Putamen (tissue), 1 donor: ENCODE measurements around the gene SHC3.
"Not testable (repeated sequence)": the region's sequence is repeated elsewhere in the genome, so short reads cannot be mapped to it uniquely, and the experiment has no call there.

Experiments used
- DNase-seq: peaks from one replicate; pipeline ENCODE4 v3.0.0-alpha.2; 2016; ENCODE audit warnings: low spot score

Gene SHC3, protein sequence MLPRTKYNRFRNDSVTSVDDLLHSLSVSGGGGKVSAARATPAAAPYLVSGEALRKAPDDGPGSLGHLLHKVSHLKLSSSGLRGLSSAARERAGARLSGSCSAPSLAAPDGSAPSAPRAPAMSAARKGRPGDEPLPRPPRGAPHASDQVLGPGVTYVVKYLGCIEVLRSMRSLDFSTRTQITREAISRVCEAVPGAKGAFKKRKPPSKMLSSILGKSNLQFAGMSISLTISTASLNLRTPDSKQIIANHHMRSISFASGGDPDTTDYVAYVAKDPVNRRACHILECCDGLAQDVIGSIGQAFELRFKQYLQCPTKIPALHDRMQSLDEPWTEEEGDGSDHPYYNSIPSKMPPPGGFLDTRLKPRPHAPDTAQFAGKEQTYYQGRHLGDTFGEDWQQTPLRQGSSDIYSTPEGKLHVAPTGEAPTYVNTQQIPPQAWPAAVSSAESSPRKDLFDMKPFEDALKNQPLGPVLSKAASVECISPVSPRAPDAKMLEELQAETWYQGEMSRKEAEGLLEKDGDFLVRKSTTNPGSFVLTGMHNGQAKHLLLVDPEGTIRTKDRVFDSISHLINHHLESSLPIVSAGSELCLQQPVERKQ

GRCh38 chr9:89177944-89178829 lies at the start of gene SHC3:
Gene SHC3 (minus strand): TSS chr9:89178818. CDS start chr9:89178460, 358 bp downstream.
- no peak for DNase-seq

- DNase-seq: no peak
Observed at GRCh38 chr9:89225991-89226471, 47.4 kb upstream of the SHC3 start.

DNA sequence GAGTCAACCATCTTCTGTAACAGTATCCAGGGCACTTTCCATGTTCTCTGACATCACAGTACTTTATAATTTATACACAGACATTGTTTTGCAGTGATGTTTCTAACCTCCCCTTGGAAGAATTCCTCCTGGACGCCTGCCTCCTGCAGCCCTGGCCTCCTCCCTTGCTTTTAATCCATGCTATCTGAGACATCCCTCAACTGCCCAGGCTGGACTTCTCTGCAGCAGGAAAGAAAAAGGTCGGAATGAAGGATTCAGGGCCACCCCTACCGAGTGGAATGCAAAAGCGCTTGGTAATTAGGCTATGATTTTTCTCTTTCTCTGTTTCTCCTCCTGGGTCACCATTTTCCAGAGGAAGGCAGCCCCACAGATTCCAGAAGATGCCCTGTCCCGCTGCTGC lies 47.0 kb upstream of the SHC3 start:
- no peak for DNase-seq

- no peak for DNase-seq
Observed at GRCh38 chr9:89225036-89225435, 46.4 kb upstream of the SHC3 start.

GRCh38 chr9:89224633-89225032 lies 46.0 kb upstream of the SHC3 start:
- DNase-seq: no peak

DNA sequence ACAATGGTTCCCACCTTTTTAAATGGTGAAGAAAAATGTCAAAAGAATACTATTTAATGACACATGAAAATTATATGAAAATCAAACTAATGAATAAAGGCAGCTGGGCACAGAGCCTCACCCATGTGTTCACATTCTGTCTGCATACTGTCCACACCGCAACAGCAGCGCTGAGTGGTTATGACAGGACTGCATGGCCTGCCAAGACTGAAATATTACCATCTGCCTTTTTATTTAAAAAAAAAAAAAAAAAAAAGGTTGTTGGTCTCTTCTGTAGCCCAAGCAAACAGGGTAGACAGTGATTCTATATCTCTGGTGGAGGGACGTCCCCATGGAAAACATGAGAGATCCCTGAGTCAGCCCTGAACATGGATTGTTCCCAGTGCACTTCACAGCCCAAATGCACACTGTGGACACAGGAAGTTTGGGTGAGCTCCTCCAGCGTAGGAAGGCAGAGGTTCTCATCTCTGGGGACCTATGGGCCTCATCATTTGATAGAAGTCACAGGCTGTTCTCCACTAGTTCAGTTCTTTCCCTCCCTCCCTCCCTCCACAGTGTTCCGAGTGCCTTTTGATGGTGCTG lies 44.9 kb upstream of the SHC3 start:
- DNase-seq: no peak

DNA sequence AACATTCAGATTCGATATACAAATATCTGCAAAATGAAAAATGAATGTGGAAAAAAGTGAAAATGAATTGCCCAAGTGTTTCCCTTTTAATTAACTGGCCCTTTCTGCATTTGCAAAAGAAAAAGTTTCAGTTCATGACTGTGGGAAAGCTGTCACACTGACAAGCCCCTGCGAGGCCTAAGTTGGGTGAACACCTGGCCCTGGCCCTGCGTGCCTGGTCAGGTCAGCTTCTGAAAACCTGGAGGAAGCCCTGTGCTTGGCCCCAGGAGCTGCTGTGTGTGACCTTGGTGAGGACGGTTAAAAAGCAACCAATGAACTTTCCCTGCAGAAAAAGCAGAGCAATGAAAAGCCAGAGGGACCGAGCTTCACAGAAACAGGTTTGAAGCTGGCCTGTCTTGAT lies 41.0 kb upstream of the SHC3 start:
- no peak for DNase-seq

DNA sequence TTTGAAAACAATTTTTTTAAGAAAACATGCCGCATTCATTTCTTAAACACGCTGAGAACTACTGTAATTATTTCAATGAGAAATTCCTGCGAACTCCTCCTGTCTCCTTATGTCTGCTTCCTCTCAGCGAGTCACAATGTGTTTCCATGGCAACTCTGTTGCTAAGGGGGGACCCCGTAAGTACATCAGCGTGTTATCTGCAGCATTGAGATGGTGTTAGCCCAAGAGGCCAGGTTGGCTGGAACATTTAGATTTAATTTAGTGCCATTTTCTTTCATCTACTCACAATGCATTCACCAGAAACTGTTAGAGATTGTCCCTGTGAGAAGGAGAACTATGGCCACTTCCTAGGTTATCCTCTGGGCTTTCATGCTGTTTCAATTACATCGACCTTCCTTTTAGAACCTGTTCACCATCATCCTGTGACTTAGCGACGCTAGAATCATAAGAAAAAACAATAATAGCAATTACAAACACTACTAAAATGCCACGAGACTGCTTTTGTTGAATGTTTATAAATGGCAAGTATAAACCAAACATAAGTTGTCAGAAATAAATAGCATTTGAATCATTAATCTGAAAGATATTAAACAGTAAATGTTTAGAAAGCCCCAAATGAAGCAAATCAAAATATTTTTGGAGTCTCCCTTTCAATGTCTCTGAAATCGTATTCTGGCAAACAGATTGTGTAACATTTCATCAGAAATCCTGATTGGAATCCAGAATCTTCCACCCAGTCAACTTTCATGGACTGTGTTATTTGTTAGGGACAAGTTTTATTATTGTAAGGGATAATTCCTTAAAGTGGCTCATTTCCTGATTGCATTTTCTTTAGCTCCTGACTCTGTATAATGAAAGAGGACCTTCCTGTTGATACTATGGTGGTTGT lies 39.7 kb upstream of the SHC3 start:
- no peak for DNase-seq

DNA sequence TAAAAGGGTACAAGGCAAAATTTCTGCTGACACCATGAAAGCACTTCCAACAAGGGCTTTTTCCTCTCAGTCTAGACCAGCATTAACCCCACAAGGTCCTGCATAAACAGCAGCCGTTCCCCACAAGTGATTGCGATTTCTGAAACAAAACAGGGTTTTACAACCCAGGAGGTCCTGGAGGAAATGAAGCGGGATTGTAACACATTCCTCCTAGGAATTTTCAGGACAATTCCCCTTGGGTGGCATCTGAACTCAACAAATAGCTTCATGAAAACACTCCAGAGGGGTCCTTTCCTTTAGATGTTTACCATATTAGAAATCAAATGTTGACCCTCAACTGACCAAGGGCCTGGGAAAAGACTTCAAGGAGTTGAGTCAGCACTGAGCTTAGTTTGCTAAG lies 36.7 kb upstream of the SHC3 start:
- no peak for DNase-seq

DNA sequence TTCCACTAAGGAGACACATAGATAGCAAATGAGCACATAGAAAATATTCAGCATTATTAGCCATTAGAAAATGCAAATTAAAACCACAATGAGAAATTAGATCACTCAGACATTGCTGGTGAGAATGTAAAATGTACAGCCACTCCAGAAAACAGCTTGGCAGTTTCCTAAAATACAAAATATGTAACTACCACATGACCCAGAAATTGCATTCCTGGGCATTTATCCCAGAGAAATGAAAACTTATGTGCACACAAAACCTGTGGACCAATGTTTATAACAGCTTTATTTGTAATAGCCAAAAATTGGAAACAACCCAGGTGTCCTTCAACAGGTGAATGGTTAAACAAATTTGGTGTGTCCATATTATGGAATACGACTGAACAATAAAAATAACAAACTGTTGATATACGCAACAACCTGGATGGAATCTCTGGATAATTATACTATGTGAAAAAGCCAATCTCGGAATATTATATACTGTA lies 34.8 kb upstream of the SHC3 start:
- DNase-seq: no peak

GRCh38 chr9:89212171-89212570 lies 33.6 kb upstream of the SHC3 start:
- DNase-seq: no peak

DNA sequence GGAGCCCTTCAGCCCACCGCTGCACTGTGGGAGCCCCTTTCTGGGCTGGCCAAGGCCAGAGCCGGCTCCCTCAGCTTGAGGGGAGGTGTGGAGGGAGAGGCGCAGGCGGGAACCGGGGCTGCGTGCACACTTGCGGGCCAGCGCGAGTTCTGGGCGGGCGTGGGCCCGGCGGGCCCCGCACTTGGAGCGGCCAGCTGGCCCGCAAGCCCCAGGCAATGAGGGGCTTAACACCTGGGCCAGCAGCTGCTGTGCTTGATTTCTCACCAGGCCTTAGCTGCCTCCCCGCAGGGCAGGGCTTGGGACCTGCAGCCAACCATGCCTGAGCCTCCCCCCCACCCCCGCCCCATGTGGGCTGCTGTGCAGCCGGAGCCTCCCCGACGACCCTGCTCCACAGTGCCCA lies 30.7 kb upstream of the SHC3 start:
- not testable (repeated sequence) for DNase-seq

DNA sequence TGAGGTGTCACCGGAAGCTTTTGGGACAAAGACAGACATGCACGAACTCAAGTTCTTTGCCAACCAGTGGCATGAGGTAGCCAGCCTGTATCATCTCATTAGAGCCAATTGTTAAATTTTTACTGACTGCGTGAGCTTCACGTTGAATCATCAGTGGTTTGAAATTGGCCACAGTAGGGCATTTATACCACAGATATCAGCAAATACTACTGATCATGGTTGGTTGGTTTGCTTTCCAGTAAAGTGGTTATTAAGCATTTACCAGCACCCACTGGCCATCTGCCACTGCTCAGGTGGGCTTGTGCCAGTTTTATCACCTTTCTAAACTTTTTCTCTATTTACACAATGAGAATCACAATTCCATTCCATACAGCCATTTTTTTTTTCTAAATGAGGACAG lies 28.4 kb upstream of the SHC3 start:
- no peak for DNase-seq

DNA sequence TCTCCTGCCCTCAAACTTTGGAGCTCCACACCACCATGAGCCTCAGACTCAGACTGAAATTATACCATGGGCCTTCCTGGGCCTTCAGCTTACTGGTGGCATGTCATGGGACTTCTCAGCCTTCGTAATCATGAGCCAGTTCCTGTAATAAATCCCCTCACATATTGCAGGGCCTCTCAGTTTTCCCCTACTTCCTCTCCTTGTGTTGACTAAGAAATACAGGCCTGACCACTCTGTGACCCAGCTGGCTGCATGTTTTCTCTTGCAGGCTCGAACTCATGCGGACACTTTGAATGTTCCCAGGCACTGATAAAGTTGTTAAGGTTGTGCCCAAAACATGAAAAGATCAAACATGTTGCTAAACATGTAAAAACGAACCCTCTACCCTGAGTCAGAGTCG lies 26.2 kb upstream of the SHC3 start:
- no peak for DNase-seq

- no peak for DNase-seq
Observed at GRCh38 chr9:89195131-89195797, 16.6 kb upstream of the SHC3 start.

- DNase-seq: no peak
Observed at GRCh38 chr9:89194421-89195130, 16.0 kb upstream of the SHC3 start.

DNA sequence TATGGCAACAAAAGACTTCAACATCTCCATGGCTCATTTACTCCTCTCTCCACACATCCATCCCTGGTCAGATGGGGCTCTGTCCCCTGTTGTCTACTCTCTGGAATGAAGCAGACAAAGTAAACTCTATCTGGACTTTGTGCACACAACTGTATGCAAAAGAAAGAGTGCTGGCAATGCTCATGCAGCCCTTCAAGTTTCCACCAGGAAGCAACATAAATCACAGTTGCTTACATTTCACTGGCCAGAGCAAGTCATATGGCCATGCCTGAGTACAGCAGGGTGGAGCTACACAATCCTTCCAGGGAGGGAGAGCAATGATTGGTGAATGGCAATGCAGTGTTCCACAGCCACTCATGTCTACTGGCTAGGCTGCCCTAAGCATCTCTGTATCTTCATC lies 12.4 kb upstream of the SHC3 start:
- no peak for DNase-seq

- no peak for DNase-seq
Observed at GRCh38 chr9:89189215-89189614, 10.6 kb upstream of the SHC3 start.

GRCh38 chr9:89187950-89188349 lies 9.3 kb upstream of the SHC3 start:
- DNase-seq: no peak

GRCh38 chr9:89187541-89187940 lies 8.9 kb upstream of the SHC3 start:
- no peak for DNase-seq
